ENCODE data around the gene PPP1R14B.
A peak's percentile ranks its signal among the peaks of the same experiment; 100 is the strongest.

The PPP1R14B gene

GRCh38 chr11:64285885-64286800 is 39.4 kb upstream of the PPP1R14B start:
- peaks cover 5% of the 10 kb centered on the region for H3K36me3 Mint-ChIP-seq (ENCODE audit: low read depth)
- no peak for DNase-seq (ENCODE audit: low spot score)
- peak overlapping the region; percentile 86 for H3K27ac Mint-ChIP-seq

DNA sequence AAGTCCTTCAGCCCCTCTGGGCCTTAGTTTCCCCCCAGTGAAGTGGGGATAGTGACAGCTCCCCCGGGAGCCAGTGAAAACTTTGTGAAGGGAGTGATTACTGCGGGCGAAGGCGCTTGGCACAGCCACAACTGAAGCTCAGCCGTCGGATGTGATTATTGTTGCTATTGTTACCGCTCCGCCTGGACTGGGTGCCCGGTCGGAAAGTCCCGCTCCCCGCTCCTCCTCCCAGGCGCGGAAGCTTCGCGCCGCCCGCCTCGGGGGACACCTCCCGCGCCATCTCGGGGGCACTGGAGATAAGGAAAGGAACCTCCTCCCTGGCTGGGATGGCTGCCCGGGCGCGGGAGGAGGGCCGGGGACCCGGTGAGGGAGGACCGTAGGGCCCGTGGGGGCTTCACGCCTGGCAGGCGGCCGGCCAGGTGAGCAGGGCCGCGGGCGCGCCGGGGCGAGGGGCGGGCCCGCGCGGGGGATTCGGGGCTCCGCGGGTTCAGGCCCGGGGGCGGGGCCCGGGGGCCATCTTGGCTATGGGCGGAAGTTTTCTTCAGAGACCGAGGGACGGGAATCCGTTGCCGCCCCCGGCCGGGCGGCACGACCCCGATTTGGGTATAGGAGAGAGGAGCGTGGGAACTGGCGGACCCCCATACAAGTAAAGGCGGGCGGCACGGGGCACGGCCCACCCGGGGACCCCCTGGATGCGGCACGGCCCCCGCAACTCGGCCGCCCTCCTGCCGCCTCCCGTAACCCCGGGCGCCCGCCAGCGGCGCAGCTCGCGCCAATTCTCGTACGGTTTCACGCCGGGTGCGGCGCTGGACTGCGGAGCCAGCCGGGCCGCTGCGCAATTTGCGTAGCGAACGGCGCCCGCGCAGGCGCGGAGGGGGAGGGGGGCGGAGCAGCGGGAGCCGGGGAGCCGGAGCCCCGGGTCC is 38.5 kb upstream of the PPP1R14B start, which contains the start of gene GPR137:
GPR137 (plus strand) TSS at position 887 of the 923 bp plus-strand sequence. CDS start 677 bp downstream, outside the sequence.
- Mint-ChIP-seq H3K36me3 (ENCODE audit: low read depth) (peaks cover 6% of the 10 kb centered on the region), H3K9me3 (no peaks in the 10 kb centered on the region), H3K27me3 (ENCODE audit: low read depth) (peaks cover 6% of the 10 kb centered on the region), H3K4me3 (peak within 1 kb of the TSS; percentile 89), H3K27ac (peak within 1 kb of the TSS; percentile 91), H3K4me1 (ENCODE audit: low read depth) (peaks cover 15% of the 10 kb centered on the region)
- peak; percentile 90 for DNase-seq (ENCODE audit: low spot score)

More at GRCh38 chr11:64285885-64286800, 39.4 kb upstream of the PPP1R14B start:
- peaks cover 16% of the 10 kb centered on the region for H3K27me3 Mint-ChIP-seq (ENCODE audit: low read depth)
- no peaks in the 10 kb centered on the region for H3K9me3 Mint-ChIP-seq
- peaks cover 15% of the 10 kb centered on the region for H3K4me1 Mint-ChIP-seq (ENCODE audit: low read depth)
- H3K4me3 Mint-ChIP-seq = peak overlapping the region; percentile 89

- peak within 1 kb of the TSS; percentile 85 for H3K4me3 Mint-ChIP-seq
- peak within 1 kb of the TSS; percentile 91 for H3K27ac Mint-ChIP-seq
- H3K36me3 Mint-ChIP-seq (ENCODE audit: low read depth) = peaks cover 8% of the 10 kb centered on the region
- H3K4me1 Mint-ChIP-seq (ENCODE audit: low read depth) = peaks cover 15% of the 10 kb centered on the region
- peaks cover under 1% of the 10 kb centered on the region for H3K27me3 Mint-ChIP-seq (ENCODE audit: low read depth)
- peak; percentile 88 for DNase-seq (ENCODE audit: low spot score)
- no peaks in the 10 kb centered on the region for H3K9me3 Mint-ChIP-seq
These were observed 37.6 kb upstream of the PPP1R14B start, which contains the start of gene BAD for GRCh38 chr11:64284048-64284961. BAD (minus strand) TSS chr11:64284665; CDS start chr11:64284368, 297 bp downstream.

DNA sequence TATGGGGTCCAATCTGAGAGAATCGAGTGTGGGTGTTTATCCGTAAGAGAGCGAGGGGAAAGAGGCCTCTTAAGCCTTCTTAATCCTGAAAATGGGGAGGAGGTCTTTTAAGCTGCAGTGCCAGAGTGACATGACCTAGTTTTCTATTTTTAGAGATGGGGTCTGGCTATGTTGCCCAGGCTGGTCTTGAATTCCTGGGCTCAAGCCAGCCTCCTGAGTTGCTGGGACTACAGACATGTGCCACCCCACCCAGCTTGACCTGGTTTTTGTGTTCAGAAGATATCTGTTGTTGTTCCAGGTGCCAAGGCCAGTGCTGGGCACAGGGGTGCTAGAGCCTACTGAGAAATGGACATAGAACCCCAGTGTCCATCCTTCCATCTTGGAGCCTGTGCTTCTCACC is 36.3 kb upstream of the PPP1R14B start:
- peaks cover 14% of the 10 kb centered on the region for H3K36me3 Mint-ChIP-seq (ENCODE audit: low read depth)
- H3K9me3 Mint-ChIP-seq = no peaks in the 10 kb centered on the region
- peaks cover 15% of the 10 kb centered on the region for H3K4me1 Mint-ChIP-seq (ENCODE audit: low read depth)
- H3K27ac Mint-ChIP-seq = peak overlapping the region; percentile 28
- H3K27me3 Mint-ChIP-seq (ENCODE audit: low read depth) = no peaks in the 10 kb centered on the region
- no peak for DNase-seq (ENCODE audit: low spot score)
- peak overlapping the region; percentile 84 for H3K4me3 Mint-ChIP-seq

GRCh38 chr11:64281957-64282770 is 35.4 kb upstream of the PPP1R14B start:
- no peaks in the 10 kb centered on the region for H3K27me3 Mint-ChIP-seq (ENCODE audit: low read depth)
- H3K36me3 Mint-ChIP-seq (ENCODE audit: low read depth) = peaks cover 14% of the 10 kb centered on the region
- DNase-seq (ENCODE audit: low spot score) = no peak
- no peak overlapping the region for H3K27ac Mint-ChIP-seq
- H3K4me3 Mint-ChIP-seq = no peak overlapping the region
- H3K9me3 Mint-ChIP-seq = no peaks in the 10 kb centered on the region
- peaks cover 15% of the 10 kb centered on the region for H3K4me1 Mint-ChIP-seq (ENCODE audit: low read depth)

DNA sequence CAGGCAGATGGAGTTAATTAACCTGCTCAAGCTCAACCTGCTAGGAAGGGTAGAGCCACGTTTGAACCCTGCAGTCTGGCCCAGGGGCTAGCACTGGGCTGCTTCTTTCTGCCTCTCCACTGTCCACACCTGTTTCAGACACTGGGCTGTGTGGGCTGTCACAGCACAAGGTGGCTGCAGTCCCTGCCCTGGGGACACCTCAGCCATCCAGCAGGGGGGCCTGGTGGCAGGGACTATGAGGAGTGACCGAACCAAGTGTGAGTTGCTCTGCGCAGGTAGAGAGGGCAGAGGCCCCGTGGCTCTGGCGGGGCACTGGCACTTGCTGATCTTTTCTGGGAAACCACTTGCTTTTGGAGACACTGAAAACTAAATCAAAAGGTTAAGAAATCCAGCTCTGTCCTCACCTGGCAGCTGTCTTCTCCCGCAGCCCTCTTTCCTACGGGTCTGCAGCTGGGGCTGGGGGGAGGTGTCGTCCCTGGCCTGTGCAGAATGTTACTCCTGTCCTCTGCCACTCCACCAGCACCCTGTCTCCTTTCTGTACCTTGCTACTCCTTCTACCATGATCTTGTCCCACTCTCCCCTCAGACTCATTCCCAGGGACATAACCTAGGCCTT is 31.9 kb upstream of the PPP1R14B start:
- no peaks in the 10 kb centered on the region for H3K27me3 Mint-ChIP-seq (ENCODE audit: low read depth)
- H3K36me3 Mint-ChIP-seq (ENCODE audit: low read depth) = peaks cover 14% of the 10 kb centered on the region
- no peaks in the 10 kb centered on the region for H3K9me3 Mint-ChIP-seq
- no peak overlapping the region for H3K4me3 Mint-ChIP-seq
- no peak for DNase-seq (ENCODE audit: low spot score)
- H3K27ac Mint-ChIP-seq = no peak overlapping the region
- H3K4me1 Mint-ChIP-seq (ENCODE audit: low read depth) = peaks cover 6% of the 10 kb centered on the region

DNA sequence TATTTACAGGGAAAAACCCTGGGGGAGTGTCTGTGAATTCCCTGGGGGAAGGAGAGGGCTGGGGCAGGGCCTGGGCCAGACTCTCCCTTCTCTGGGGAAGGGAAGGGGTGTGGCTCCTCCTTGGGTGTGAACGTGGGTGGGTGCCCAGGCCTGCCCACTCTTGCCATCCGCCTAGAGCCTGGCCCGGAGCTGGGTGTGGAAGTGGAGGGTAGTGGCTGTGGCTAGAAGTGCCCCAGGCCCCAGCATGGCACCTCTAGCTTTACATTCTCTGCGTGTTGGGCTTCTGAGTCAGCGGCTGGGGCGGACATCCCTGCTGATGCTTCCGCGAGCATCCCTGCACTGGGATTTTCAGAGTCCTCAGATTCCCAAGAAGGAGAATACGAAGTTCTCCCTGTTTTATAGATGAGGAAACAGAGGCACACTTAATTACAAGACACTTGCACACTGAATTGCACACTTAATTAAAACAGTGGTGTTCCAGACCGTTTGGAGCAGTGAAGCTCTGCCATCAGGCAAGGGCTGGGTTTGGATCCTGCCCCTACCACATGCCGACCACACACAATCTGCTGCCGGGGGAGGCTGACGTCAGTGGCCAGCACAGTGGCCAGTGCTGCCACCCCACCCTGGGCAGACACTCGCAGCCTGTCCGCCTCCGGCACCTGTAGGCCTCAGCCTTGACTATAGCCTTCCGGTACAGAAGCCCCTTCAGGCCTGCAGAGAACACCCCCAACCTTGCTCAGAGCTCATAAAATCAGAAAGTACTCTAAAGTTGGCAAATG is 30.1 kb upstream of the PPP1R14B start:
- Mint-ChIP-seq H3K9me3 (no peaks in the 10 kb centered on the region), H3K27me3 (ENCODE audit: low read depth) (no peaks in the 10 kb centered on the region), H3K27ac (no peak overlapping the region), H3K4me3 (no peak overlapping the region), H3K4me1 (ENCODE audit: low read depth) (peaks cover 5% of the 10 kb centered on the region), H3K36me3 (ENCODE audit: low read depth) (peaks cover 12% of the 10 kb centered on the region)
- DNase-seq (ENCODE audit: low spot score) = no peak

GRCh38 chr11:64275841-64276240 is 29.1 kb upstream of the PPP1R14B start:
- Mint-ChIP-seq H3K27ac (no peak overlapping the region), H3K36me3 (ENCODE audit: low read depth) (peaks cover 8% of the 10 kb centered on the region), H3K9me3 (no peaks in the 10 kb centered on the region), H3K4me3 (no peak overlapping the region), H3K27me3 (ENCODE audit: low read depth) (no peaks in the 10 kb centered on the region), H3K4me1 (ENCODE audit: low read depth) (peaks cover 7% of the 10 kb centered on the region)
- DNase-seq (ENCODE audit: low spot score) = no peak

- no peaks in the 10 kb centered on the region for H3K9me3 Mint-ChIP-seq
- H3K27ac Mint-ChIP-seq = no peak overlapping the region
- no peak overlapping the region for H3K4me3 Mint-ChIP-seq
- H3K27me3 Mint-ChIP-seq (ENCODE audit: low read depth) = no peaks in the 10 kb centered on the region
- DNase-seq (ENCODE audit: low spot score) = no peak
- peaks cover 8% of the 10 kb centered on the region for H3K4me1 Mint-ChIP-seq (ENCODE audit: low read depth)
- H3K36me3 Mint-ChIP-seq (ENCODE audit: low read depth) = peaks cover 9% of the 10 kb centered on the region
These were observed 28.5 kb upstream of the PPP1R14B start for GRCh38 chr11:64275031-64275800.

DNA sequence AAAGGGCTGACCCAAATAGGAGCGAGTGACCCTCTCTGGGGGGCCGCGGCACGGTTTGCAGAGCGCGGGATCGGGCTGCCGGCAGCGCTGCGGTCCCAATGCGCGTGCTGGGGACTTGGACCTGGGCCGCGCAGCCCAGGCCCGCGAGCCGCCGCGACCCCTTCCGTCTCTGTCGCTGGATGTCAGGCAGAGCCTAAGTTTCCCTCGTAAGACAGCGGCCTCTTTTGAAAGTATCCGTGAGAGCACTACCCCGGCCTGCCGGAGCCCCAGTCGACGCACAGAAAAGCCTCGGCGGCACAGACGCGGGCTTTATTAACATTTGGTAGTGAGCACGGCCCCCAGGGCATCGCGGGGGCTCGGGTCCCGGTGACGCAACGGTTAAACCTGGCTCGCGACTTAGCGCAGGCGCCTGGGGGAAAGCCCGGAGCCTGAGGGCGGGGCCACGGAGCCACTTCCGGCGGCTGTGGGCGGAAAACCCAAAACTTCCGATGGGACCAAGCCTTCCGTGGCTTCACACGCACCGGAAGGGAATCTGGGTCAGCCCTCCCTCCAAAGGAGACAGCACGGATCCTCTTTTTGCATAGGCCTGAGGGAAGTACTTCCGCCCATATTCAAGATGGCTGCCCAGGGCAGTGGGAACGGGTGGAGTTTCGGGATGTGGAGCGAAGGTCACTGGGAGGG is 22.9 kb upstream of the PPP1R14B start:
- Mint-ChIP-seq H3K36me3 (ENCODE audit: low read depth) (peaks cover 7% of the 10 kb centered on the region), H3K4me1 (ENCODE audit: low read depth) (peaks cover 24% of the 10 kb centered on the region), H3K4me3 (peak overlapping the region; percentile 96), H3K27ac (peak overlapping the region; percentile 96), H3K27me3 (ENCODE audit: low read depth) (no peaks in the 10 kb centered on the region), H3K9me3 (no peaks in the 10 kb centered on the region)
- peak; percentile 98 for DNase-seq (ENCODE audit: low spot score)

All from T-helper 2 cell treated with Interferon-gamma antibody and Interleukin-4, amounts not matched to agents 5 μg/mL and 100 μg/mL, for 36 hours (primary cell).